Measurements from ENCODE around the gene UBAP2.
"Not testable (repeated sequence)": the region's sequence is repeated elsewhere in the genome, so short reads cannot be mapped to it uniquely, and the experiment has no call there.

Gene UBAP2

GRCh38 chr9:33962468-33962867 lies 86.2 kb downstream of the UBAP2 start:
- DNase-seq = not testable (repeated sequence)

- DNase-seq = no peak
Measured at GRCh38 chr9:33959725-33960124, 89.0 kb downstream of the UBAP2 start.

- DNase-seq = no peak
Measured at GRCh38 chr9:33956544-33956943, 92.1 kb downstream of the UBAP2 start.

GRCh38 chr9:33952066-33952465 lies 96.6 kb downstream of the UBAP2 start:
- no peak for DNase-seq

GRCh38 chr9:33950371-33950770 lies 98.3 kb downstream of the UBAP2 start:
- no peak for DNase-seq

- no peak for DNase-seq
Measured at GRCh38 chr9:33946779-33947535, 101.7 kb downstream of the UBAP2 start.

- DNase-seq = no peak
Measured at GRCh38 chr9:33943389-33943788, 105.3 kb downstream of the UBAP2 start.

GRCh38 chr9:33942471-33943083 lies 106.1 kb downstream of the UBAP2 start:
- no peak for DNase-seq

- no peak for DNase-seq
Measured at GRCh38 chr9:33939924-33940874, 108.5 kb downstream of the UBAP2 start.

- DNase-seq = no peak
Measured at GRCh38 chr9:33934188-33934878, 114.4 kb downstream of the UBAP2 start.

- no peak for DNase-seq
Measured at GRCh38 chr9:33932078-33932807, 116.4 kb downstream of the UBAP2 start.

- DNase-seq = no peak
Measured at GRCh38 chr9:33931326-33931725, 117.4 kb downstream of the UBAP2 start.

- no peak for DNase-seq
Measured at GRCh38 chr9:33927694-33928093, 121.0 kb downstream of the UBAP2 start.

GRCh38 chr9:33926746-33927485 lies 121.8 kb downstream of the UBAP2 start:
- no peak for DNase-seq

GRCh38 chr9:33924978-33925797 lies 123.5 kb downstream of the UBAP2 start:
- DNase-seq = no peak

- DNase-seq = no peak
Measured at GRCh38 chr9:33923998-33924701, 124.5 kb downstream of the UBAP2 start.

GRCh38 chr9:33923079-33923478 lies 125.6 kb downstream of the UBAP2 start:
- DNase-seq = no peak

GRCh38 chr9:33921967-33922895 lies 126.5 kb downstream of the UBAP2 start:
- no peak for DNase-seq

All from DMS153 (cell line).